GM18520 (cell line): ENCODE data around the gene EPHX1.
"Not testable (repeated sequence)": the region's sequence is repeated elsewhere in the genome, so short reads cannot be mapped to it uniquely, and the experiment has no call there.

Experiments
- ATAC-seq: cut with Tn5 transposase; IDR thresholded peaks from one replicate; pipeline ENCODE4 v1.9.1; 2021; ENCODE audit not compliant: unreplicated experiment

The EPHX1 gene

GRCh38 chr1:225809842-225810578, at the start of gene EPHX1:
Gene EPHX1, plus strand, starts transcription at chr1:225810124. Its CDS starts 18,606 bp downstream, at chr1:225828730.
- peak; percentile 71 for ATAC-seq

GRCh38 chr1:225760531-225760930, 49.4 kb upstream of the EPHX1 start:
- no peak for ATAC-seq

- not testable (repeated sequence) for ATAC-seq
These were observed 48.5 kb upstream of the EPHX1 start for GRCh38 chr1:225761395-225761794.

GRCh38 chr1:225762002-225762441, 47.9 kb upstream of the EPHX1 start:
- no peak for ATAC-seq

GRCh38 chr1:225762444-225762843, 47.5 kb upstream of the EPHX1 start:
- no peak for ATAC-seq

GRCh38 chr1:225763716-225764548, 46.0 kb upstream of the EPHX1 start:
- ATAC-seq: no peak

GRCh38 chr1:225765982-225766674, 43.8 kb upstream of the EPHX1 start:
- no peak for ATAC-seq

GRCh38 chr1:225766967-225767633, 42.8 kb upstream of the EPHX1 start:
- ATAC-seq: no peak

GRCh38 chr1:225767634-225768540, 42.0 kb upstream of the EPHX1 start:
- ATAC-seq: no peak

GRCh38 chr1:225768662-225769426, 41.1 kb upstream of the EPHX1 start:
- ATAC-seq: no peak

GRCh38 chr1:225769687-225770086, 40.2 kb upstream of the EPHX1 start:
- ATAC-seq: no peak

GRCh38 chr1:225770561-225771248, 39.2 kb upstream of the EPHX1 start:
- ATAC-seq: no peak

GRCh38 chr1:225771661-225772322, 38.1 kb upstream of the EPHX1 start:
- ATAC-seq: no peak

GRCh38 chr1:225772323-225772768, 37.6 kb upstream of the EPHX1 start:
- no peak for ATAC-seq

- no peak for ATAC-seq
These were observed 37.1 kb upstream of the EPHX1 start for GRCh38 chr1:225772848-225773247.

- no peak for ATAC-seq
These were observed 35.4 kb upstream of the EPHX1 start for GRCh38 chr1:225774281-225775147.

GRCh38 chr1:225776294-225776693, 33.6 kb upstream of the EPHX1 start:
- no peak for ATAC-seq
